ENCODE data around the gene TMEM126B.
"Not testable (repeated sequence)": the region's sequence is repeated elsewhere in the genome, so short reads cannot be mapped to it uniquely, and the experiment has no call there.

TMEM126B gene

GRCh38 chr11:85596886-85597285 lies 31.5 kb upstream of the TMEM126B start:
- no peak overlapping the region for H3K27ac ChIP-seq
- CTCF ChIA-PET = no interaction called here
- no peak for DNase-seq (ENCODE audit: low spot score)
- no peak for TF ChIP-seq CTCF (conservative IDR thresholded peaks at IDR 0.05; ENCODE audit: low read depth)
- POLR2A ChIA-PET (ENCODE audit: low non-redundant PET) = no interaction called here

GRCh38 chr11:85599083-85599482 lies 29.3 kb upstream of the TMEM126B start:
- CTCF ChIA-PET = no interaction called here
- POLR2A ChIA-PET (ENCODE audit: low non-redundant PET) = no interaction called here
- no peak for TF ChIP-seq CTCF (conservative IDR thresholded peaks at IDR 0.05; ENCODE audit: low read depth)
- H3K27ac ChIP-seq = no peak overlapping the region
- no peak for DNase-seq (ENCODE audit: low spot score)

- DNase-seq (ENCODE audit: low spot score) = no peak
- H3K27ac ChIP-seq = no peak overlapping the region
- CTCF ChIA-PET = no interaction called here
- TF ChIP-seq CTCF (conservative IDR thresholded peaks at IDR 0.05; ENCODE audit: low read depth) = no peak
- POLR2A ChIA-PET (ENCODE audit: low non-redundant PET) = no interaction called here
Measured at GRCh38 chr11:85602526-85603213, 25.7 kb upstream of the TMEM126B start.

GRCh38 chr11:85603220-85603619 lies 25.2 kb upstream of the TMEM126B start:
- DNase-seq (ENCODE audit: low spot score) = no peak
- no peak overlapping the region for H3K27ac ChIP-seq
- no peak for TF ChIP-seq CTCF (conservative IDR thresholded peaks at IDR 0.05; ENCODE audit: low read depth)
- ChIA-PET CTCF (interaction anchor here (0.7 kb wide), 1 partner anchor 19 kb away, joined by 4 read pairs; no protein-coding TSS in a partner anchor), POLR2A (ENCODE audit: low non-redundant PET) (no interaction called here)

- H3K27ac ChIP-seq; DNase-seq (ENCODE audit: low spot score); POLR2A ChIA-PET (ENCODE audit: low non-redundant PET): not testable (repeated sequence)
- CTCF ChIA-PET = interaction anchor here (0.6 to 0.7 kb wide), 2 partner anchors 695 to 1319 kb away, joined by 3 to 4 read pairs; no protein-coding TSS in a partner anchor
Measured at GRCh38 chr11:85606237-85606636, 22.2 kb upstream of the TMEM126B start.

- DNase-seq (ENCODE audit: low spot score); POLR2A ChIA-PET (ENCODE audit: low non-redundant PET); H3K27ac ChIP-seq; CTCF ChIA-PET: not testable (repeated sequence)
Measured at GRCh38 chr11:85608621-85609020, 19.8 kb upstream of the TMEM126B start.

GRCh38 chr11:85609286-85609685 lies 19.1 kb upstream of the TMEM126B start:
- CTCF ChIA-PET = not testable (repeated sequence)

GRCh38 chr11:85611643-85612042 lies 16.8 kb upstream of the TMEM126B start:
- CTCF ChIA-PET; H3K27ac ChIP-seq; DNase-seq (ENCODE audit: low spot score); POLR2A ChIA-PET (ENCODE audit: low non-redundant PET): not testable (repeated sequence)

More at GRCh38 chr11:85609286-85609685, 19.1 kb upstream of the TMEM126B start:
- H3K27ac ChIP-seq; DNase-seq (ENCODE audit: low spot score); POLR2A ChIA-PET (ENCODE audit: low non-redundant PET): not testable (repeated sequence)

- DNase-seq (ENCODE audit: low spot score) = no peak
- TF ChIP-seq CTCF (conservative IDR thresholded peaks at IDR 0.05; ENCODE audit: low read depth) = no peak
- CTCF ChIA-PET = interaction anchor here (0.6 kb wide), 1 partner anchor 373 kb away, joined by 3 read pairs; no protein-coding TSS in a partner anchor
- POLR2A ChIA-PET (ENCODE audit: low non-redundant PET) = no interaction called here
- H3K27ac ChIP-seq = no peak overlapping the region
Measured at GRCh38 chr11:85619499-85619898, 8.9 kb upstream of the TMEM126B start.

Data from RWPE1 (cell line).